H1 (cell line): ENCODE measurements around the gene MRPL41. TPM values are rescaled to one million over a fixed set of nuclear protein-coding genes. Genes with fewer than 3 reads are reported as not detected.

Source experiments
- CTCF ChIA-PET: fragments of 300-600 bp; sonication (Branson Sonifier 250); formaldehyde crosslinking; loops from one replicate; lab custom pipeline; 2021; ENCODE audit not compliant: partially characterized antibody; lab: Charles Lee
- POLR2A ChIA-PET: fragments of 300-600 bp; sonication (Branson Sonifier 250); formaldehyde crosslinking; loops from one replicate; lab custom pipeline; 2021; ENCODE audit warnings: inconsistent platforms; ENCODE audit not compliant: partially characterized antibody; lab: Charles Lee
- DNase-seq, 2 experiments: peaks; one replicate each; pipeline versions ENCODE4 v3.0.0 to v3.0.0-alpha.2; 2010 to 2022; ENCODE audit warnings: low spot score in 2 of 2, low read depth in 1 of 2, mixed read lengths in 1 of 2
- FAIRE-seq: peaks from 2 replicates; lab custom pipeline; 2011; peaks lifted over from hg19 to GRCh38; lab: Jason Lieb, UNC
- H2AFZ ChIP-seq: 2 replicates; pipeline ENCODE4 v1.8.1; 2012; ENCODE audit warnings: low read length, inconsistent platforms
- H2AK5ac ChIP-seq: 2 replicates; pipeline ENCODE4 v1.6.1; 2013; ENCODE audit warnings: low read depth, low read length
- H2BK120ac ChIP-seq: replicated peaks from 2 replicates; pipeline ENCODE3; 2013; ENCODE audit warnings: low read depth, low read length, inconsistent platforms
- H2BK12ac ChIP-seq: 2 replicates; pipeline ENCODE4 v1.6.1; 2013; ENCODE audit warnings: low read depth, low read length
- H2BK15ac ChIP-seq: 2 replicates; pipeline ENCODE4 v1.6.1; 2013; ENCODE audit warnings: low read length
- H2BK20ac ChIP-seq: 2 replicates; pipeline ENCODE4 v1.6.1; 2013; ENCODE audit warnings: low read length
- H2BK5ac ChIP-seq: 2 replicates; pipeline ENCODE4 v1.6.1; 2013; ENCODE audit warnings: low read depth, low read length
- H3K14ac ChIP-seq: 2 replicates; pipeline ENCODE4 v1.6.1; 2013; ENCODE audit warnings: inconsistent platforms; ENCODE audit not compliant: insufficient read length
- H3K18ac ChIP-seq: 2 replicates; pipeline ENCODE4 v1.6.1; 2013; ENCODE audit warnings: low read length; ENCODE audit errors: extremely low read depth
- H3K23ac ChIP-seq: 2 replicates; pipeline ENCODE4 v1.6.1; 2013; ENCODE audit warnings: inconsistent platforms; ENCODE audit not compliant: insufficient read length
- H3K23me2 ChIP-seq: 2 replicates; pipeline ENCODE4 v1.6.1; 2013; ENCODE audit warnings: low read depth, low read length
- H3K27ac ChIP-seq: 2 replicates; pipeline ENCODE4 v1.6.1; 2011; ENCODE audit warnings: low read depth, low read length, inconsistent platforms
- H3K27me3 ChIP-seq, 4 experiments: replicated peaks in 1 of 4; 1 replicate in 1 of 4; 2 replicates in 3 of 4; pipeline versions ENCODE4 v1.6.1 to v1.8.1; 2011 to 2013; ENCODE audit warnings: low read length in 3 of 4, mild to moderate bottlenecking in 3 of 4, inconsistent platforms in 2 of 4, mixed read lengths in 2 of 4, moderate library complexity in 1 of 4; ENCODE audit not compliant: control insufficient read depth in 3 of 4, insufficient read depth in 3 of 4; ENCODE audit errors: extremely low read depth in 1 of 4
- H3K36me3 ChIP-seq, 4 experiments: 2 replicates each; pipeline versions ENCODE4 v1.6.1 to v1.8.1; 2011 to 2013; ENCODE audit warnings: mild to moderate bottlenecking in 4 of 4, low read length in 3 of 4, moderate library complexity in 2 of 4, control low read depth in 1 of 4, inconsistent platforms in 1 of 4; ENCODE audit not compliant: insufficient read depth in 4 of 4, control insufficient read depth in 2 of 4
- H3K4ac ChIP-seq: replicated peaks from 2 replicates; pipeline ENCODE3; 2013; ENCODE audit warnings: low read length, low read depth, mixed read lengths, inconsistent platforms; ENCODE audit not compliant: insufficient read length
- H3K4me1 ChIP-seq, 4 experiments: replicated peaks in 1 of 4; 1 replicate in 1 of 4; 2 replicates in 3 of 4; pipeline versions ENCODE4 v1.6.1 to v1.8.1; 2011 to 2013; ENCODE audit warnings: low read length in 3 of 4, inconsistent platforms in 2 of 4, mixed read lengths in 1 of 4; ENCODE audit not compliant: insufficient read depth in 4 of 4, control insufficient read depth in 3 of 4
- H3K4me2 ChIP-seq, 2 experiments: 2 replicates each; pipeline versions ENCODE4 v1.6.1 to v1.8.1; 2011 to 2013; ENCODE audit warnings: low read depth in 2 of 2, low read length in 2 of 2, control low read depth in 1 of 2, inconsistent platforms in 1 of 2, mild to moderate bottlenecking in 1 of 2; ENCODE audit not compliant: insufficient read depth in 1 of 2
- H3K4me3 ChIP-seq, 4 experiments: fragments of 200-600, 300-600 bp in 1 of 4; sonication (generic), shearing (Covaris generic), sonication (Bioruptor Twin) in 1 of 4; 2 replicates each; pipeline versions ENCODE4 v1.5.1 to v1.8.1; 2011 to 2016; ENCODE audit warnings: low read length in 4 of 4, low read depth in 3 of 4, control low read depth in 2 of 4, inconsistent platforms in 2 of 4, mild to moderate bottlenecking in 2 of 4, mixed read lengths in 1 of 4, moderate library complexity in 1 of 4; ENCODE audit not compliant: insufficient read depth in 2 of 4; ENCODE audit errors: extremely low read depth in 1 of 4
- H3K56ac ChIP-seq: replicated peaks from 2 replicates; pipeline ENCODE3; 2013; ENCODE audit warnings: low read depth, mild to moderate bottlenecking, mixed read lengths, low read length, inconsistent platforms; ENCODE audit not compliant: insufficient read length
- H3K79me1 ChIP-seq: 2 replicates; pipeline ENCODE4 v1.6.1; 2013; ENCODE audit warnings: low read depth, low read length, control low read depth
- H3K79me2 ChIP-seq, 2 experiments: 2 replicates each; pipeline versions ENCODE4 v1.6.1 to v1.8.1; 2012 to 2013; ENCODE audit warnings: low read length in 2 of 2, mild to moderate bottlenecking in 2 of 2, inconsistent platforms in 1 of 2; ENCODE audit not compliant: insufficient read depth in 2 of 2, control insufficient read depth in 1 of 2
- H3K9ac ChIP-seq, 4 experiments: replicated peaks in 1 of 4; 1 replicate in 1 of 4; 2 replicates in 3 of 4; pipeline versions ENCODE4 v1.6.1 to v1.8.1; 2011 to 2013; ENCODE audit warnings: low read depth in 3 of 4, low read length in 3 of 4, control low read depth in 2 of 4, mild to moderate bottlenecking in 2 of 4, moderate library complexity in 2 of 4, inconsistent platforms in 1 of 4; ENCODE audit errors: extremely low read depth in 1 of 4
- H3K9me3 ChIP-seq, 2 experiments: 2 replicates each; pipeline versions ENCODE4 v1.6.1 to v1.8.1; 2012 to 2013; ENCODE audit warnings: mild to moderate bottlenecking in 2 of 2, moderate library complexity in 2 of 2, control low read depth in 1 of 2, inconsistent platforms in 1 of 2, low read depth in 1 of 2, low read length in 1 of 2, mixed read lengths in 1 of 2; ENCODE audit not compliant: insufficient read depth in 2 of 2
- H4K20me1 ChIP-seq, 2 experiments: replicated peaks in 1 of 2; 2 replicates each; pipeline versions ENCODE3 to v1.8.1; 2011 to 2013; ENCODE audit warnings: inconsistent platforms in 2 of 2, low read length in 2 of 2, mild to moderate bottlenecking in 1 of 2; ENCODE audit not compliant: insufficient read depth in 2 of 2, control insufficient read depth in 1 of 2
- H4K5ac ChIP-seq: 2 replicates; pipeline ENCODE4 v1.6.1; 2013; ENCODE audit warnings: low read length, low read depth, mixed read lengths, inconsistent platforms; ENCODE audit not compliant: insufficient read length
- H4K8ac ChIP-seq: 2 replicates; pipeline ENCODE4 v1.8.0; 2013; ENCODE audit warnings: mild to moderate bottlenecking, moderate library complexity, low read length, inconsistent platforms; ENCODE audit not compliant: insufficient read depth; ENCODE audit errors: extremely low read depth
- H4K91ac ChIP-seq: replicated peaks from 2 replicates; pipeline ENCODE3; 2013; ENCODE audit warnings: low read length, mixed read lengths, inconsistent platforms; ENCODE audit not compliant: insufficient read length
- ATF2 ChIP-seq: IDR thresholded peaks from 2 replicates; pipeline ENCODE4 v1.6.1; 2012; ENCODE audit warnings: low read length, inconsistent platforms
- ATF3 ChIP-seq: IDR thresholded peaks from 2 replicates; pipeline ENCODE4 v1.6.1; 2011; ENCODE audit warnings: low read depth, mild to moderate bottlenecking, low read length; ENCODE audit not compliant: insufficient read depth
- CTBP2 ChIP-seq: IDR thresholded peaks from 2 replicates; pipeline ENCODE4 v1.7.0; 2011; ENCODE audit warnings: borderline replicate concordance, mild to moderate bottlenecking, moderate library complexity, mixed read lengths, low read length; ENCODE audit not compliant: insufficient read depth, insufficient read length
- EZH2 ChIP-seq: fragments of 200-600 bp; sonication (generic); IDR thresholded peaks from 2 replicates; pipeline ENCODE4 v1.7.1; 2012; ENCODE audit warnings: low read depth, mild to moderate bottlenecking, moderate library complexity, low read length, inconsistent platforms; ENCODE audit not compliant: severe bottlenecking
- NRF1 ChIP-seq: IDR thresholded peaks from 2 replicates; pipeline ENCODE4 v1.6.1; 2011; ENCODE audit warnings: mild to moderate bottlenecking, low read depth, low read length, improper control_type of control experiment
- POLR2AphosphoS5 ChIP-seq: IDR thresholded peaks from 2 replicates; pipeline ENCODE4 v1.6.1; 2011; ENCODE audit warnings: low read depth, low read length
- RAD21 ChIP-seq, 2 experiments: IDR thresholded peaks in 1 of 2; conservative IDR thresholded peaks in 1 of 2; 2 replicates each; pipeline ENCODE4 v1.6.1; 2011; ENCODE audit warnings: low read depth in 2 of 2, low read length in 2 of 2, improper control_type of control experiment in 1 of 2, inconsistent platforms in 1 of 2, mild to moderate bottlenecking in 1 of 2, moderate library complexity in 1 of 2
- TBP ChIP-seq: IDR thresholded peaks from 2 replicates; pipeline ENCODE4 v1.6.1; 2011; ENCODE audit warnings: low read depth, low read length, improper control_type of control experiment
- USF2 ChIP-seq: IDR thresholded peaks from 2 replicates; pipeline ENCODE4 v1.6.1; 2011; ENCODE audit warnings: low read length, improper control_type of control experiment
- ZNF274 ChIP-seq: IDR thresholded peaks from 2 replicates; pipeline ENCODE4 v1.7.0; 2012; ENCODE audit warnings: low read length, borderline replicate concordance; ENCODE audit errors: extremely low read depth
- WGBS, 2 experiments: shearing (Covaris generic) in 1 of 2; methylation state at CpG; one replicate each; pipeline versions ENCODE4 v1.1.6 to v1.1.7; 2013 to 2015; ENCODE audit warnings: low lambda C conversion rate in 2 of 2, mixed read lengths in 2 of 2, inconsistent platforms in 1 of 2, low coverage in 1 of 2, missing lambda C conversion rate in 1 of 2; ENCODE audit not compliant: insufficient replicate concordance in 2 of 2, insufficient coverage in 1 of 2, insufficient read length in 1 of 2; ENCODE audit errors: extremely low coverage in 1 of 2, missing lambda C conversion rate in 1 of 2; 5-methylcytosine and 5-hydroxymethylcytosine counted together
- polyA plus RNA-seq, 7 experiments: library from polyadenylated mRNA; depleted of rRNA in 3 of 7; stranded (reverse) in 5 of 7; unstranded in 2 of 7; fragments of >200 nt in 5 of 7; fragments of 200-250 nt in 2 of 7; gene quantifications; 1 replicate in 5 of 7; 2 replicates in 1 of 7; 4 replicates in 1 of 7; pipeline versions ENCODE4 v1.2.1 to v1.2.3, GENCODE V29; 2011 to 2013; ENCODE audit warnings: missing spikeins in 2 of 7, mixed read lengths in 2 of 7
- total RNA-seq: library from RNA; stranded (reverse); fragmentation: NEBNext Ultra II Directional; extraction: Animal tissue kit (Norgen Biotek cat#: 25700); gene quantifications from 2 replicates; pipeline ENCODE4 v1.2.1, GENCODE V29; 2021

MRPL41 gene
- total and polyA plus RNA-seq, 2 of the 8 experiments (the other 6 are each of a cell fraction or from before 2014, with no cell fraction given), result 47.2 to 58.1 TPM

GRCh38 chr9:137506274-137506673 lies 45.4 kb upstream of the MRPL41 start:
- DNase-seq (no peak), FAIRE-seq (no peak)
- Histone ChIP-seq H3K23ac (no peak overlapping the region), H3K56ac (no peak overlapping the region), H4K5ac (no peak overlapping the region), H3K4me1 (no peaks in the 10 kb centered on the region), H3K4me3 (no peak overlapping the region), H3K14ac (no peak overlapping the region), H3K27ac (no peak overlapping the region), H4K8ac (no peak overlapping the region), H2BK15ac (no peak overlapping the region), H2BK5ac (no peak overlapping the region), H3K4ac (no peak overlapping the region), H2AK5ac (no peak overlapping the region), H3K9me3 (peaks cover 0 to 25% of the 10 kb centered on the region in 2 experiments; a peak in 1 of 4 replicates), H2AFZ (no peak overlapping the region), H3K9ac (no peak overlapping the region), H3K27me3 (no peaks in the 10 kb centered on the region), H2BK12ac (no peak overlapping the region), H4K91ac (no peak overlapping the region), H3K79me1 (no peaks in the 10 kb centered on the region), H2BK20ac (no peak overlapping the region), H3K18ac (no peak overlapping the region), H3K23me2 (0 out of 2 replicates have a peak, but pooled peaks cover 2% of the 10 kb centered on the region), H2BK120ac (no peak overlapping the region), H4K20me1 (no peaks in the 10 kb centered on the region), H3K4me2 (no peak overlapping the region), H3K79me2 (no peaks in the 10 kb centered on the region), H3K36me3 (no peaks in the 10 kb centered on the region)
- ChIA-PET POLR2A (no interaction called here), CTCF (interaction anchor here (1.0 to 1.3 kb wide), 2 partner anchors 9 to 29 kb away, joined by 3 read pairs; no protein-coding TSS in a partner anchor)
- WGBS, 2 experiments, result 94% methylated on average over 15 of the region's 15 CpGs; no CpG with 5 or more reads in 1 of the 2 experiments
- TF ChIP-seq POLR2AphosphoS5 (no peak), ZNF274 (no peak), ATF2 (no peak), NRF1 (no peak), ATF3 (no peak), USF2 (no peak), TBP (no peak), EZH2 (no peak), RAD21 (IDR thresholded peaks at IDR 0.05 in 1 of 2, conservative IDR thresholded peaks at IDR 0.05 in 1 of 2; ENCODE audit: low read depth in 2 of 2, low read length in 2 of 2) (no peak), CTBP2 (no peak)
